SH-SY5Y (cell line): ENCODE results near the gene CNOT9.

Experiments
- GATA2 ChIP-seq: IDR thresholded peaks from 2 replicates; pipeline ENCODE4 v1.6.1; 2011; ENCODE audit warnings: mild to moderate bottlenecking, low read depth, low read length
- GATA3 ChIP-seq: IDR thresholded peaks from 2 replicates; pipeline ENCODE4 v1.6.1; 2011; ENCODE audit warnings: low read depth, mild to moderate bottlenecking, low read length, moderate library complexity

GRCh38 chr2:218645126-218645525 is 76.5 kb downstream of the CNOT9 start:
- TF ChIP-seq GATA2 (no peak), GATA3 (no peak)
